Prostate gland (tissue), 2 donors: Measurements from ENCODE around the gene STPG3. TPM values are rescaled to one million over a fixed set of nuclear protein-coding genes. Genes with fewer than 3 reads are reported as not detected.

Experiments used
- DNase-seq: peaks from one replicate; pipeline ENCODE4 v3.0.0-alpha.2; 2019; ENCODE audit warnings: low spot score
- H3K27ac ChIP-seq, 2 donors: fragments of 200-600 bp; sonication (generic); 2 replicates each; pipeline ENCODE4 v1.5.1; 2017 to 2019
- H3K27me3 ChIP-seq: fragments of 200-600 bp; sonication (generic); replicated peaks from 2 replicates; pipeline ENCODE4 v1.5.1; 2019; ENCODE audit not compliant: insufficient read depth
- H3K36me3 ChIP-seq, 2 donors: fragments of 200-600 bp; sonication (generic); 1 replicate in 1 of 2; 2 replicates in 1 of 2; pipeline versions ENCODE4 v1.5.1 to v1.8.1; 2017 to 2019
- H3K4me1 ChIP-seq: fragments of 200-600 bp; sonication (generic); replicated peaks from 2 replicates; pipeline ENCODE4 v1.5.1; 2019
- H3K4me3 ChIP-seq, 2 donors: fragments of 200-600 bp; sonication (generic); 2 replicates each; pipeline ENCODE4 v1.5.1; 2017 to 2019
- H3K9me3 ChIP-seq: fragments of 200-600 bp; sonication (generic); 2 replicates; pipeline ENCODE4 v1.5.1; 2017
- POLR2A ChIP-seq: fragments of 450-650 bp; IDR thresholded peaks from one replicate; pipeline ENCODE4 v1.6.1; 2016; ENCODE audit warnings: antibody characterized with exemption, mild to moderate bottlenecking
- POLR2AphosphoS5 ChIP-seq: sonication (generic); formaldehyde crosslinking; IDR thresholded peaks from one replicate; pipeline ENCODE4 v1.6.1; 2017; ENCODE audit warnings: antibody characterized with exemption
- WGBS: methylation state at CpG from one replicate; pipeline ENCODE4 v1.1.5; 2018; 5-methylcytosine and 5-hydroxymethylcytosine counted together
- intact Hi-C: fragments of 100-400 bp; cut with DNase I; formaldehyde crosslinking; loops from one replicate; pipeline ENCODE4 v1.14.2; 2022
- total RNA-seq, 2 donors: library from RNA; depleted of rRNA; stranded (reverse); fragments of >200 nt; gene quantifications; one replicate each; pipeline ENCODE4 v1.1.0, GENCODE V29; 2016
- TF ChIP-seq, protein P1 (sequence below), 4 experiments: fragments of 200-600 bp in 2 of 4; fragments of 450-650 bp in 2 of 4; sonication (generic) in 2 of 4; IDR thresholded peaks; 1 replicate in 3 of 4; 2 replicates in 1 of 4; pipeline ENCODE4 v1.5.1; 2016 to 2019; ENCODE audit warnings: antibody characterized with exemption in 4 of 4, mild to moderate bottlenecking in 2 of 4, moderate library complexity in 2 of 4

Gene STPG3
- total RNA-seq, 2 donors from 2014 or later, result 4.2 TPM; not detected in 1

DNA sequence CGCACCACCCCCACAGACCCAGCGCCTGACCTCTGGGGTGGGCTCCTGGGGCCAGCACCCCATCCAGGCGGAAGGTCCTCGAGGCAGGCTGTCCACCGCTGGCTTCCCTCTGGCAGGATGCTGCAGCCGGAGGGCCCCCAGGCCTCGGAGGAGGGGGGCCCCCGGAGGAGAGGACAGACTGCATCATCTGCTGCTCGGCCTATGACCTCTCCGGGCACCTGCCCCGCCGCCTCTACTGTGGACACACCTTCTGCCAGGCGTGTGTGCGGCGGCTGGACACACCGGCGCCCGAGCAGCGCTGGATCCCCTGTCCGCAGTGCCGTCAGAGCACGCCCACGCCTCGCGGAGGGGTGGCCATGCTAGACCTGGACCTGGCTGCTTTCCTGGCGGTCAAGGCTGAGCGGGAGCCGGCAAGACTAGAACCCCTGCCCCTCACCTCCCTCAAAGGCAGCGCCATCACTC, 22.5 kb upstream of the STPG3 start:
- H3K9me3 ChIP-seq, result no peaks in the 10 kb centered on the region
- H3K4me3 ChIP-seq, result no peak overlapping the region
- whole genome bisulfite sequencing, result 60% methylated on average over 21 of the region's 29 CpGs
- DNase-seq, result no peak
- no peak overlapping the region for H3K27ac ChIP-seq
- intact Hi-C loops, result loop anchor here (5.0 kb wide), 1 partner anchor 111 kb away; no protein-coding TSS in a partner anchor
- H3K27me3 ChIP-seq, result peaks cover 4% of the 10 kb centered on the region
- H3K4me1 ChIP-seq, result peaks cover 4% of the 10 kb centered on the region
- no peaks in the 10 kb centered on the region for H3K36me3 ChIP-seq
- TF ChIP-seq POLR2AphosphoS5, result no peak
- no peak for TF ChIP-seq POLR2A
- TF ChIP-seq, protein P1, sequence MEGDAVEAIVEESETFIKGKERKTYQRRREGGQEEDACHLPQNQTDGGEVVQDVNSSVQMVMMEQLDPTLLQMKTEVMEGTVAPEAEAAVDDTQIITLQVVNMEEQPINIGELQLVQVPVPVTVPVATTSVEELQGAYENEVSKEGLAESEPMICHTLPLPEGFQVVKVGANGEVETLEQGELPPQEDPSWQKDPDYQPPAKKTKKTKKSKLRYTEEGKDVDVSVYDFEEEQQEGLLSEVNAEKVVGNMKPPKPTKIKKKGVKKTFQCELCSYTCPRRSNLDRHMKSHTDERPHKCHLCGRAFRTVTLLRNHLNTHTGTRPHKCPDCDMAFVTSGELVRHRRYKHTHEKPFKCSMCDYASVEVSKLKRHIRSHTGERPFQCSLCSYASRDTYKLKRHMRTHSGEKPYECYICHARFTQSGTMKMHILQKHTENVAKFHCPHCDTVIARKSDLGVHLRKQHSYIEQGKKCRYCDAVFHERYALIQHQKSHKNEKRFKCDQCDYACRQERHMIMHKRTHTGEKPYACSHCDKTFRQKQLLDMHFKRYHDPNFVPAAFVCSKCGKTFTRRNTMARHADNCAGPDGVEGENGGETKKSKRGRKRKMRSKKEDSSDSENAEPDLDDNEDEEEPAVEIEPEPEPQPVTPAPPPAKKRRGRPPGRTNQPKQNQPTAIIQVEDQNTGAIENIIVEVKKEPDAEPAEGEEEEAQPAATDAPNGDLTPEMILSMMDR (IDR thresholded peaks at IDR 0.05), result no peak

- H3K4me1 ChIP-seq, result peaks cover 4% of the 10 kb centered on the region
- 49% methylated on average over 21 of the region's 27 CpGs for WGBS
- H3K36me3 ChIP-seq, result no peaks in the 10 kb centered on the region
- peaks cover 4% of the 10 kb centered on the region for H3K27me3 ChIP-seq
- DNase-seq, result no peak
- intact Hi-C loops, result loop anchor here (5.0 kb wide), 1 partner anchor 112 kb away; no protein-coding TSS in a partner anchor
- no peak overlapping the region for H3K27ac ChIP-seq
- H3K9me3 ChIP-seq, result no peaks in the 10 kb centered on the region
- TF ChIP-seq, protein P1 (IDR thresholded peaks at IDR 0.05), result no peak
- TF ChIP-seq POLR2A (no peak), POLR2AphosphoS5 (no peak)
- no peak overlapping the region for H3K4me3 ChIP-seq
These were observed 21.9 kb upstream of the STPG3 start for GRCh38 chr9:137228968-137229896.

DNA sequence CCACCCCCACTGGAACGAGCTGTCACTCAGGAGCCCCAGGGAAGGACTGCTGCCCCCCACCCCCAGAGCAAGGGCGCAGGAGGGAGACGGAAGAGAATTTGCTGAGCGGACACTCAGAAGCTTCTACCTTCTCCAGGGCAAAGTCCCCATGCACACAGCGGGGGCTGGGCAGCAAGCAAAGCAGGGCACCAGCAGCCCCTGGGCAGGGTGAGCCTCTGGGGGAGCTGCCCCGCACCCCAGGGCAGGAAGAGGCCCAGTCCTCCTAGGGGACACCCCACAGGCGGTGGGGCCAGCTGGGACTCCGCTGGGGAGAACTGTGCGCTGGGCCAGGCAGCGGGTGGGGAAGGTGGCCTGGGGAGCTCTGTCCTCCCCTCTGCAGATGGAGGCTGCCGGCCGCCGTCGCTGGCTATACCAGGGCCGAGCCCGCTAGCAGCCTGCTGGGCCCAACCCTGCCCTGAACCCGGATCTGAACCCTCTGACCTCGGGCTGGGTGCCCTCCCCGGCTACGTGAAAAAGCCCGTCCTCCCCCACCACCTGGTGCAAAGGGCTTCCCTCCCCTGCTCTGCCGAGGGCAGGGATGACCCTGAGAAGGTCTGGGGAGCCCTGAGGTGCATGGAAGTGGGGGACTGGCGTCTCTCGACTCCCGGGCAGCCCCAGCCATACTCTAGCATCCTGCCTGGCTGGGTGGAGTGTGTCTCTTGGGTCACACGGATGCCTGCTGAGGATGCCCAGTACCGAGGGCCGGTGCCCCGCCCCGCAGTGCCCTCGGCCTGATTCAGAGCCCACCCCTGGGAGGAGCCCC, 21.0 kb upstream of the STPG3 start:
- no peak for TF ChIP-seq POLR2A
- TF ChIP-seq, protein P1 (IDR thresholded peaks at IDR 0.05), result no peak
- WGBS, result 64% methylated on average over 23 of the region's 31 CpGs
- Histone ChIP-seq H3K27ac (no peak overlapping the region), H3K4me1 (peaks cover 4% of the 10 kb centered on the region), H3K36me3 (no peaks in the 10 kb centered on the region), H3K27me3 (peaks cover 4% of the 10 kb centered on the region), H3K4me3 (no peak overlapping the region), H3K9me3 (no peaks in the 10 kb centered on the region)
- intact Hi-C loops, result loop anchor here (5.0 kb wide), 1 partner anchor 113 kb away; no protein-coding TSS in a partner anchor
- DNase-seq, result no peak

- Histone ChIP-seq H3K4me3 (no peak within 1 kb of the TSS), H3K27me3 (peaks cover 4% of the 10 kb centered on the region), H3K36me3 (no peaks in the 10 kb centered on the region), H3K27ac (no peak within 1 kb of the TSS), H3K9me3 (no peaks in the 10 kb centered on the region), H3K4me1 (peaks cover 4% of the 10 kb centered on the region)
- 73% methylated on average over 14 of the region's 14 CpGs for WGBS
- TF ChIP-seq POLR2A, result no peak
- TF ChIP-seq, protein P1 (IDR thresholded peaks at IDR 0.05), result no peak
- no peak for TF ChIP-seq POLR2AphosphoS5
- intact Hi-C loops, result no loop called here
- DNase-seq, result no peak
These were observed 20.2 kb upstream of the STPG3 start, which contains the start of gene SLC34A3 for GRCh38 chr9:137230705-137231371. SLC34A3 (plus strand) TSS chr9:137230901; CDS start chr9:137231703, 802 bp downstream.
